RCC 7860 (cell line): Measurements from ENCODE around the gene ILF3.
"Not testable (repeated sequence)": the region's sequence is repeated elsewhere in the genome, so short reads cannot be mapped to it uniquely, and the experiment has no call there.

Experiments used
- DNase-seq: peaks from one replicate; pipeline ENCODE4 v3.0.0-alpha.2; 2015; ENCODE audit warnings: low spot score
- FAIRE-seq: peaks from 2 replicates; lab custom pipeline; 2012; peaks lifted over from hg19 to GRCh38; lab: Jason Lieb, UNC

Gene ILF3

GRCh38 chr19:10642473-10643171, 11.5 kb upstream of the ILF3 start:
- FAIRE-seq (no peak), DNase-seq (no peak)

GRCh38 chr19:10643172-10643967, 10.8 kb upstream of the ILF3 start:
- DNase-seq (no peak), FAIRE-seq (no peak)

GRCh38 chr19:10643968-10644259, 10.2 kb upstream of the ILF3 start:
- DNase-seq: no peak
- no peak for FAIRE-seq

GRCh38 chr19:10644260-10645007, 9.7 kb upstream of the ILF3 start:
- FAIRE-seq (no peak), DNase-seq (peak; percentile 50)

GRCh38 chr19:10646456-10647159, 7.5 kb upstream of the ILF3 start:
- FAIRE-seq: no peak
- no peak for DNase-seq

GRCh38 chr19:10648360-10648759, 5.8 kb upstream of the ILF3 start:
- no peak for FAIRE-seq
- no peak for DNase-seq

GRCh38 chr19:10651851-10652250, 2.3 kb upstream of the ILF3 start:
- no peak for FAIRE-seq

GRCh38 chr19:10653482-10653731, 739 bp upstream of the ILF3 start:
- FAIRE-seq (no peak), DNase-seq (no peak)

More at GRCh38 chr19:10651851-10652250, 2.3 kb upstream of the ILF3 start:
- no peak for DNase-seq

- no peak for FAIRE-seq
- peak; percentile 31 for DNase-seq
Observed at GRCh38 chr19:10654610-10655456, 687 bp downstream of the ILF3 start.

GRCh38 chr19:10655457-10656312, 1.5 kb downstream of the ILF3 start:
- FAIRE-seq (no peak), DNase-seq (peak; percentile 41)

GRCh38 chr19:10660346-10660745, 6.2 kb downstream of the ILF3 start:
- FAIRE-seq: no peak
- no peak for DNase-seq

GRCh38 chr19:10661946-10662345, 7.8 kb downstream of the ILF3 start:
- no peak for DNase-seq
- FAIRE-seq: no peak

GRCh38 chr19:10662384-10663251, 8.5 kb downstream of the ILF3 start:
- no peak for FAIRE-seq

GRCh38 chr19:10663252-10663563, 9.1 kb downstream of the ILF3 start:
- not testable (repeated sequence) for FAIRE-seq, DNase-seq

More at GRCh38 chr19:10662384-10663251, 8.5 kb downstream of the ILF3 start:
- DNase-seq: no peak

- no peak for DNase-seq
- FAIRE-seq: no peak
Observed at GRCh38 chr19:10667867-10668266, 13.7 kb downstream of the ILF3 start.

- FAIRE-seq: no peak
- DNase-seq: no peak
Observed at GRCh38 chr19:10669246-10669645, 15.1 kb downstream of the ILF3 start.

- DNase-seq (no peak), FAIRE-seq (no peak)
Observed at GRCh38 chr19:10670182-10670581, 16.0 kb downstream of the ILF3 start.

- FAIRE-seq: no peak
- no peak for DNase-seq
Observed at GRCh38 chr19:10670876-10671804, 17.0 kb downstream of the ILF3 start.
